HG02970 (cell line): ENCODE results near the gene SMAD3.
A peak's percentile ranks its signal among the peaks of the same experiment; 100 is the strongest.

Source experiments
- ATAC-seq: cut with Tn5 transposase; IDR thresholded peaks from one replicate; pipeline ENCODE4 v1.9.1; 2021; ENCODE audit warnings: mild to moderate bottlenecking, moderate library complexity, moderate number of reproducible peaks; ENCODE audit not compliant: unreplicated experiment, low FRiP score

The SMAD3 gene

DNA sequence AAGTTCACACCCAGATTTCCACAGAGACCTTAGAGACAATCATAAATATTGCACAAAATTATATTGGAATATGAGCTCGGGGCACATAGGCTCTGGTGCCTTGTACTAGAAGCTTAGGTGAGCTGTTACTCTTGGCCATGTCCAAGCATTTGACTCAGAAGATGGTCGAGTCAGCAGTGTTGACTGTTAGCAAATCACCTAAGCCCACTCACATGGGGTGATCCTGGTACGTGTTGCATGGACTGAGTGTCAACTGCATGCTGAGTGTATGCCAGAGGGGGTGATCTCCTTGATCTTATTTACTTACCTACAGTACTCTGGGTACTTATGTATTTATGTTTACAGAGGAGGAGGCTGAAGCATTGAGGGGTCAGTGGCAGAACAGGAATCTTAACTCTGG, 14.0 kb downstream of the SMAD3 start:
- ATAC-seq: no peak

DNA sequence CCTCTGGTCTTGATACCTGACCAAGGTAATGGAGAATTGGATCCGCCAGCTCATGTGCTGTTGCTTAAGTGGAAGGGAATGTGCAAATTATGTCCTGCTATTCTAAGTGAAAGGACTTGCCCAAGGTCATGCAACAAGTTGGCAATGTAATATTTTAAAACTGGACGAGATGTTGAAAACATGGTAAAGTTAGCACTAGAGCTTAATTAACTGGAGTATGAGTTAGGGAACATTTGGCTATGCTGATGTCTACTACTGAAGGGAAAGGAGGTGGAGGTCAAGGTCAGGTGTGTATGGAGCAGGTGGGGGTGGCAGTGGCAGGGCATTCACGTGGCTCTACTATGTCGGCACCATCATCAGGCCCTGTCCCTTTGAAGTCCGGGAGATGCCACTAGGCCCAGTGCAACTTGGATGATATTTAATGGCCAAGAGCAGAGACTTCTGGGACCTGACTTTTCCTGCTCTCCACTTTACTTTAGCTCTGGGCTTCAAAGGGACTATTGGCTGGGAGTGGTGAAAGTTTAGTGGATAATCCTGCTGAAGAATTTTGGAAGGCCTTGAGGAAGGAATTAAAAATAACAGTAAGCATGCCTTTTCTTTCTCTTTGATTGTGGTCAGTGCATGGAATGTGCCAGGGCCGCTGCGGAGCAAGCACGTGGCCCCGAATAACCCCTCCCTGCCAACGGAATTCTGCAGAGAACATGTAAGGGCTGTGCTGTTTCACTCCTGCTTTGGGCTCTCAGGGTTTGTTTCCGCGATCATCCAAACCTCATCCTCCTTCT, 14.9 kb downstream of the SMAD3 start:
- ATAC-seq: no peak

DNA sequence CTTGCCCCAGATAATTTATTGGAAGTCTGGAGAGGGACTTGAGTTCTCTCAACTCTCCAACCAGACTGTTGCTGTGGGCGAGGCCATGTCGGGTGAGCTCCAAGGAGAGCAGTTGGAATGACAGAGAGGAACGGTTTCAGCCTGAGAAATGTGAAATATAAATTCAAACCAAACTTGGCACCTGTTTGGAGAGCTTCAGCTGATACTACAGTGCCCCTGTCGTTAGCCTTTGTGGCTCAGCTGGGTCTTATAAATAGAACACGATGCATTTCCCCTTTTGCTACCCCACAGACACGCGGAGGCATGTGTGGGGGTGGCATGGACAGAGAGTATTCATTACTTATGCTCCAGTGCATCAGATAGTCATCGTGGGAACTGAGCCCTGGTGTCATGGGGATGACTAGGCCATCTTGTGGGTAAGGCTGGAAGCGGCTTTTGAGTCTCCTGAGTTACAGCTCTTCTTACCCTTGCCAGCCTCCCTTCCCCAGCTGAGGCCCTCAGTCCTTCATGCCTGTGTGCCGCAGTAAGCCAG, 15.6 kb downstream of the SMAD3 start:
- no peak for ATAC-seq

DNA sequence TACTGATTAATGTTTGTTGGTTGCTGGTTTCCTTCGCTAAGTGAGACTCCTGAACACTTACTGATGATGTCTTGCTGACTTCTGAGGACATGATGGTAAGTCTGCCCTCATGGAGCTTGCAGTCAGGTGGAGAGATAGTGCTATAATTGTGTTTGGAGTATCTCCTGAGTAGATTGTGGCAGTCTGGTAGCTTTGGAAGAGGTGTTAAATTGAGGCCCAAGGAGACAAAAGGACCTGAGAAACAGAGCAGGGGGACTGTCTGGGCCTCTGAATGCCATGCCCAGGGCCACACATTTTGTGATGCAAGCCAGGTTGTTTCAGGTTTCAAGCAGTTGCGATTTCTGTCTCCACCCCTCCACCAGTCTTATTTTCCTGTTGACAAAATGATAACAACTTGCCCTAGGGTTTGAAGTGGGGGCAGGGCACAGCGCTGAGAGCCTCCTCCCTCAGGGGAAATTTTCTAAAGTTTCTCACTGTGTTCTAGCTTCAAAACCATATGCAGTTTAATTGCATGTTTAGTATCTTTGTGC, 16.7 kb downstream of the SMAD3 start:
- ATAC-seq: no peak

DNA sequence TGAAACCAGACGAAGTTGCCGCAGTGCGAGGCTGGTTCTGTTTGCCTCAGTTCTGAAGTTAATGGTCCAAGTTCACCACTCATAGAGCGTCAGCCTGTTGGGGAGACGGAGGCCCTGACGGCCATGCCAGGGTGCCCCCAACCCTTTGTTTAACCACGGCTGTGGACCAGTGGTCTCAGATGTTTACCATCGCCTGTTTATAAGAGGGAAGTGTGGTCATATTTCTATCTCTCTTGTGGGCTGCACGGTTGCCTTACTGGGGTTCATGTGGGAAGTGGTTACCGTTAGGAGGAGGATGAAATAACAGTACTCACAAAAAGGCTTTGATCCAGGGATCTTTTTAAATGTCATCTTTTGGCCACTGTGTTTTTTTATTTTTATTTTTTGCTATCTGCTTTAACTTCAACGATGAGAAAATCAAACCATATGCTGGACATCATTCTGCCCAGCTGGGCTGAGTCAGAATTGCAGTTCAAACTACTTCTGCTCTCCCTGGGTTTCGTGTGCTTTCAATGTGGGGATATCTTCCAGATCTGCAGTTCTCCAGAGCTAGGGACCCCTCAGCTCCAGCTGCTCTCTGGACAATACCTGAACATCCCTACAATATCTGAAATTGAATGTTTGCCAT, 17.8 kb downstream of the SMAD3 start:
- ATAC-seq: no peak

DNA sequence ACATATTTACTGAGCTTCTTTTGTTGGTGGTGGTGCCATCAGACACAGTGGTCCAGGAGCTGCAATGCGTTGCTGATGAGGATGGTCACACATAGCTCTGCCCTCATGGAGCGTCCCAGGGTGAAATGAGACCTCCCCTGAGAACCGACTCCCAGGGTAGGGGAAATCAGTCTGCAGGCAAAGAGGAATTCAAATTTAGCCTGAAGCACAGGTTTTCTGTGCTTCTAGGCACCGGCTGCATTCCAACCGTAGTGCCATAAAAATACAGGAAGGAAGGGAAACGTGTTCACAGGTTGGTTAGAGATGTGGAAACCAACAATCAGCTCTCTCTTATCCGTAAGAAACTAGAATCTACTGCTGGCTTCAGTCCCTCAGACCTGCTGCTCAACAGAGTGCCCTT, 19.2 kb downstream of the SMAD3 start:
- ATAC-seq: no peak

DNA sequence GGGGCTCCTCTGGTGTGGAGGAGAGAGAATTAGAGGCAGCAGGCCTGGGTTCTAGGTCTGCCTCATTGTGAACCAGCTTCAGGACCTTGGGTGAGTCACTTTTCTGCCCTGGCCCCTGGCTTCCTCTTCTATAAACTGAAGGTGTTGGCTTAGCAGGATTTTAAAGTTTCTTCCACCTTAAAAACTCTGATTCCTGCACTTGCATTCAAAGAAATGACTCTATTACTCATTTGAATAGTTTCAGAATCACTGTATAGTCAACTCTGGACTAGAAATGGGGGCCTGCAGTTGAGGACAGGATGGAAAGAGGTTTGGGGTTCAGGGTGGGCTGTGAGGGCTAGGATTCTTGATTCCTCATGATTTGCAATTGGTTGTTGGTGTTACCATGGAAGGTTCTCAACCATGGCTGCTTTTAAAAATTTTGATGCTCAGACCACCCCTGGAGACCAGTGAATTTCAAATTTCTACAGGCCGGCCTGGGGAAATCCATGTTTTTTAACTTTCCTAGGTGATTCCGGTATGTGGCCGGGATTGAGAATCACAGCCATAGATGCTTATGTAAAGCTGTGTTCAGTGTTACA, 19.9 kb downstream of the SMAD3 start:
- ATAC-seq: peak; percentile 32

DNA sequence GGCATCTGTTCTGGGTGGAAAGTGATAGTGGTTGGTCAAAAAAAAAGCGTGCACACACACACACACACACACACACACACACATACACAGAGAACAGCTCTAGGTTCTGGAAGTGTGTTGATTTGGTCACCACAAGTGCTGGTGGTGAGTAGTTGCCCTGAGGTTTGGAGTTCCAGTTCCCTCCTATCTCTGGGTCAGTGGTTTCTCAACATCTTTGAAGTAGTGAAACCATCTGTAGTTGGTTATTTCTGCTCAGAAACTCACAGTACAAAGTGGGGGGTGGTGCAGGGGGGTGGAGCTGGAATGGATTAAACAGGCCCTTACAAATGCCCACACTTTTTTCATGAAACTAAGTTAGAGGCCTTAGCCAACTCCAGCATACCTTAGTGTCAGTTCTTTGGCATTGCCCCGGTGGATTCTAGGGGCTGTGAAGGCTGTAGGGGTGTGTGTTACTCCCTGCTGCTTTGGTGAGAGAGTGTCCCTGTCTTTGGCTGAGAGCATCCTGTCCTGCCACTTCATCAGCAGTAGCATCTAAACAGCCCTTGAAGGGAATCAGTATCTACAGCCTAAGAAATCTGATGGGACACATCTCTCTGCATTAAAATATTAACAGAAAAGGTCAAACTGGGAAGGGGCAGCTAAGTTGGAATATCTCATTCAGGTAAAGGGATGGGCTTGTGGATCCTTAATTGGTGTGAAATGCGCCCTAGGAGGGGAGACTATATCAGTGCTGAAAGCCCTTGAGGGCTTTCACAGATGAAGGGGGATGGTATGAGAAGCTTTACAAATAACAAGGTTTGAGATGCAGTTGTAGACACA, 20.6 kb downstream of the SMAD3 start:
- ATAC-seq: peak; percentile 48

DNA sequence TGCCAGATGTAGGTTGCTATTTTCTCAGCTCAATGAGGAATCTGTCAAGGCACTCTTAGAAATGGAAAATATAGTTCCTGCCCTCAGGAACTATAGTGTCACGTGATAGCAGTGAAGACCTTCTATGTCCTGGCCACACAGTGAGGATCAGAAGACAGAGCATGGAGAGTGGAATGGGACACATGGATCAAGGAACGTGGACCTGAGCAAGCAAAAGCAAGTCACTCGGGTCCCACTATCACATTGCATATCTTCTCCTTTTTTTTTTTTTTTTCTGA, 21.2 kb downstream of the SMAD3 start:
- no peak for ATAC-seq

DNA sequence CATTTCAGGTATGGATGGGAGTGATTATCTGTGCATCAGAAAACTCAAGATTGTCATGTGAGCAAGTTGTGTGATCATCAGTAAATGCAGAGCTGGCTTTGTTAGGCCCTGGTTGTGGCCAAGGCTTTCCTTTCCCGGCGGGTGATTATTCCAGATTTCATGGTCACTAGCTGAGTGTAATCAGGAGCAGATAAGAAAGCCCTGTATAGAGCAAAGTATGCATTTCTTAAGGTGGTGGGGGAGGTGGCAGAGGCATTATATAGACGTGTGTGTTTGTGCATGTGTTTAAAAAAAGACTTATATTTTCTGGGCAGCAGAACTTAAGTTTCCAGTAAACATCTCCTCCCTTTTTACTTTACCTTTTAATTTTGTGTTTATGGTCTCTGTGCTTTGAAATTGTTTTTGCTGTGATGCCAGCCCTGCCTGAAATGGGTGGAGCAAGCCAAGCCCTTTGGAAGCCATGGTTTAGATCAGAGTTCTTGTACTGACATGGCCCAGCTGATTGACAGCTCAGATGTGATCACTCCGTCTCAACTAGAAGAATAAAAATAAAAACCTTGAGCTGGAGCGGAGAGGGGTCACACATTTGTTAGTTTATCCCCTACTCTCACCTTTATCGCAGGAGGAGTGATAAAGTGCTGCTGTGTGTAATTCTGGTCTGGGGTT, 22.2 kb downstream of the SMAD3 start:
- no peak for ATAC-seq

DNA sequence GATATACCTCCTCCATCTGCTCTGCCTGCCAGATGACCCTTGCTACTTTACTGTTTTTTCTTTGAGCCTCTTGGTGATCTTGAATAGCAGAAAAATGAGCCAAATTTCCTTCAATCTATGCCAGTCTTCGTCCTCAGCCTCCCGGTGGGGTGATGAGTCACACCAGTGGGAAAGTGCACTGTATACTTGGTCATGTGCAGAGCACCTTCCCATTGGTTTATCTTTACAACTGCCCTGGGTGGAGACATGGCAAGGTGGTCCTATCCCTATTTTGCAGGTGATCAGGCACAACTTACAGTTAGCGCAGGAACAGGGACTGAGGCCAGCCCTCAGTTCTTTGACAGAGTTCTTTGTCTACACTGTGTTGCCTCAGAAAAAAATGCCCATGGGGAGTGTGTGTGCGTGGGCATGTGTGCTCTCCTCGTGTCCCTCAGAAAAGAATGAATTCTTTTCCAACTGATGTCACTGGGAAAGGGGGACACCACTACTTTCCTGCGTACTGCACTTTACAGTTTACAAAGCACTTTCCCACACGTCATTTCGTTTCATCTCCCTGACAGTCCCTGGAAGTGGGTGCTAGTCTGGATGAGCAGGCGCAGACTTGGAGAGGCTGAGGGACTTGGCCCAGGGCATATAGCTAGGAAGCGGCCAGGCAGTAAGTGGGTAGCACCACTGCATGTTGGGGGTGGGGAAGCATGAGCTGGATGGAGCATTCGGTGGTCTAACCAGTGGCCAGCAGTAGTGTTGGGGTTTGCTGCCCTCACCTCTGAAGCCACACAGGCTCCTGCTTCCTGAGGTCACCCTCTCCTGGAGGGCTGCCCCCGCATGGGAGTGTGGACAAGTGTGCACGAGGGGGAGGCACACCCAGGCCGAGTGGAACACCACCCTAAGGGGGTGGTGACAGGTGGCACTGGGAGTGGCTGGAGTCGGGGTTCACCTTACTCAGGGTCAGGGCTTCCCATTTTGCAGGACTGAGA, 24.1 kb downstream of the SMAD3 start:
- no peak for ATAC-seq

DNA sequence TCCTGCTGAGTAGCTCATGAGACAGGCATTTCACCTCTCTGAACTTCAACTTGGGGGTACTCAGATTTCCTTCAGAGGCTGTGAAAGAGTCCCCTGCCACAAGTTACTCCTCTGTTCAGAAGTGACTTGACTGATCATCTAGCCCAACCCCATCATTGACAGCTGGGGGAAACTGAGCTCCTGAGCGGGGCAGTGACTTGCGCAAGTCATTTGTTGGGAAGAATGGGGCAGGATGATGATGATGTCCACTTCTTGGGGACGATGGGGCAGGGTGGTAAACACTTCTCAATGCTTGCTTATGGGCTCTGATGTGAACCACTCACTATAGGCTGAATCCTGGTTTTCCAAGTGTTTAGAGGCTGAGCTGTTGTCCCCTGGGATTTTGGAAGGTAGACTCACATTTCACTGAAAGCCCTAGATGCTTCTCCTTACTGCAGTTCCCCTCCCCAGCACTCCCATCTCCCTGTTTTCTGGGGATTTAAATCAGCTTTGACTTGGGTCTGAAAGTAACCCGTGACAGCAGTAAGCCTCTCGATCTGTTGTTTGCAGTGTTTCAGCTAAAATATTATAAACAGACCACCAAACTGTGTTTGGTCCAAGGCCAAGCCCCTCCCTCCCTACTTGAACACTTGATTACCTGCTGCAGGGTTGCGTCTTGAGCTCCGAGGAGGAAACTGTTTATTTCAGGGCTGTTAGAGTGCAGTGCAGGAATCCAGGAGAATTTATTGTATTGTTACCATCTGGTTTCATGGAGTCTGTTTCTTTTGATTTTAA, 25.1 kb downstream of the SMAD3 start:
- no peak for ATAC-seq

DNA sequence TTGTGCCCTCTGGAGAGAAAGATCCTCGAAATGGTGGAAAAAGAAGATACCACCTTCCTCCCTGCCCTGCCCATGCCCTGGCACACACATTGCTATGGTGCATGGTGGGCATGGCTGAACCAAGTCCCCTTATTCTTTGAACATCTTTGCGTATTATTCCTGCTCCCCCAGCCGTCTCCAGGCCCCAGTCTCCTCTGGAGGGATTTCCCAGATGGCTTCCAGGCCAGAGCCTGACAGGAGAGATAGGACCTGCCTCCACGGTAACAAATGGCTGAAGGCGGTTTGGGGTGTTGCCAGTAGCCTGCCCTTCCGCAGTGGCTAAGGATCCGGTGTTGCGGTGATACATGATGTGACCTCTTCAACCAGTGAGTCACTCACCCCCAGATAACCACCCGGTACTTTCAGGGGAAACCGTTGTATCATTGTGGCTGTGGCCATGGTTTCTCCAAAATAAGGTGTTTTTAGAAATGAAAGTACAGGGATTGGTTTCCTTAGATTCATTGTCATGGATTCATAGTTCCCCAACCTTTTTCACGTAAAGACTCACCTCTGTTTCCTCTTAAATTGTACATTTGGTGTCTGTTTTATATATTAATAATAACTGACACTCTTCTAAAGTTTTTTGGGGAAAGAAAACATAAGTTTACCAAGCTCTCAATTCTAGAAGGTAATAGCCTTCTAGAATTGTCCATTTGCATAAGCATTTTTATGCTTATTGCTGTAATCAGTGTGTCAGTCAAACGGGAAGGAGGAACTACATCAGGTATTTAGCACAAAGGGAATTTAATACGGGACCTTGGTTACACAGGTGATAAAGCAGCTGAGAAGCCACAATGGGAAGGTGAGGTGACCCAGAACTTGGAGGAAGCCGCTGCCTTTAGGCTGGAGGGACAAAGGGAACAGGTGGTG, 25.9 kb downstream of the SMAD3 start:
- peak; percentile 61 for ATAC-seq

DNA sequence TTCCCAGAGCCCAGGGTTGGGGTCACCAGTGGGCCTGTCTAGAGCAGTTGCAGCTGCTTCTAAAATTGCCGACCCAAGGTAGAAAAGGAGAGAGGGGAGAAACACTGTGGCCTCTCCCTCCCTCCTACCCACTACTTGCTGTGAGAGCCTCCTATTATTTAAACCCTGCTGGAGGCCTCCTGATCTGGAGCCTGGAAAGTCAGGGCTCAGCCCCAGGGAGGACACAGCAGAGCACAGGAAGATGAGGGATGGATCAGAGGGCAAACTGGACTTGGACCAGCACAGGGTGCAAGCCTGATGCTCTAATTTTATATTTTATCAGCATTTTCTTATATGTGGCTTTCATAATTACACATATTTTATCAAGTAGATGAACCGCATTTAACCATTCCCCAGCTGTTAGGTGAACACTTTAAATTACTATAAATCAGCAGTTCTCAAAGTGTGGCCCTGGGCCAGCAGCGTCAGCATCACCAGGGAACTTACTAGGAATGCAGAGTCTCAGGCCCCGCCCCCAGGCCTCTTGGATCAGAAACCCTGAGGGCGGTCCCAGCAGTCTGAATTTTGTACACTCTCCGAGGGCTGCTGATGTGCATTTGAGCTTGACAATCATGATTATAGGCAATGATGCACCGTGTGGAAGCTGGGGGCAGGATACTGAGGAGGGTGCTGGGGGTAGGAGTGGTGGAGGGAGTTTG, 26.7 kb downstream of the SMAD3 start:
- no peak for ATAC-seq

DNA sequence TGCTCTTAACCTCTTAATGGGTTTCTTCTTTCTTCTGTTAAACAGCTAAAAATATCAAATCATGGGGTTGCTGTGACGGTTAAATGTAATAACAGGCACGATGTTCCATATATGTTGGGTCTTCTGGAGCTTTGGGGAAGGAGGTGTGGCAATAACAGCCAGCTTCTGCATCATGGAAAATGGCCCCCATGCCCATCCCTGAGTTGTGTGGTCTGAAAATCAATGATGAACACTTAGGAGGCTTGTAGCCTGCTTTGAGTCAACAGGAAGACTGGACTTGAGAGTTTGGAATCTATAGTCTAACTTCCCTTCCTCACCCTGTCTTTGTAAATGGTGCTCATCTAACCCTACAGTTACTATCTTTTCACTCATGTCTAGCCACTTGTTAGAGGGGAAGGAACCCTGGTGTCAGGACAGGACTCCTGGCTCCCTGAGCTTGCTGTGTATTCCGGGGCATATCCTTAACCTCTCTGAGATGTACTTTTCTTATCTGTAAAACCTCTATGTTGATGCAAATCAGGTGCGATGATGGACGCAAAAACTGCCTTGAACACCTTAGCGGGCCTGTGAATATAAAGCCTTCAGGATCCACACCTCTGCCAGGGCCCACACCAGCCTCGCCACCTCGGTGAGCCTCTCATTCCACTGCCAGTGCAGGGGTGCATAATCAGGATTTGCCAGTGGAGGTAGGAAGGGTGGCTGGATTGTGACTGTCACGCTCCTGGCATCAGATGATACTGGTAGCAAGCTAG, 27.5 kb downstream of the SMAD3 start:
- ATAC-seq: no peak

DNA sequence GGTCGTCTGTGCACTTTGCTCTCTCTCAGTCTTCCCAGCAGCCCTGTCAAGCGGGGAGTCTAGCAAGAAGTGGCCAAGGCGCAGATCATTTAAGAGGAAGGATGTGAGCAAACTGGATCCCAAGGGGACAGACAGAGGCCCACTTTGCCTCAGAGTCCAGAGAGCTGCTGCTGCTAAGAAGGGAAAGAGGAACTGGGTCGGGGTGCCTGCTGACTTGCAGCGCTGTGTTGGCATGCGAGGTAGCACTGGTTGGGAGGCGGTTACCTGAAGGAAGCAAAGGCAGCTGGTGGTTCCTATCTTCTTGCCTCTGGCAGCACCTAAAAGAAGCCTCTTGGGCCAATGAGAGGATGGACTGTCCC, 28.1 kb downstream of the SMAD3 start:
- ATAC-seq: no peak
